GM18861 (cell line): Measurements from ENCODE around the gene IFNAR2.

ENCODE experiments used
- ATAC-seq: cut with Tn5 transposase; IDR thresholded peaks from one replicate; pipeline ENCODE4 v1.9.1; 2021; ENCODE audit not compliant: unreplicated experiment

IFNAR2 gene

GRCh38 chr21:33229784-33230544, at the start of gene IFNAR2:
Gene IFNAR2 (plus strand): TSS chr21:33229938. CDS start chr21:33241923, 11,985 bp downstream.
- ATAC-seq, result peak; percentile 45

GRCh38 chr21:33185852-33186251, 43.9 kb upstream of the IFNAR2 start:
- ATAC-seq, result no peak

- ATAC-seq, result no peak
Measured at GRCh38 chr21:33187276-33187675, 42.5 kb upstream of the IFNAR2 start.

GRCh38 chr21:33189237-33189636, 40.5 kb upstream of the IFNAR2 start:
- no peak for ATAC-seq

- ATAC-seq, result no peak
Measured at GRCh38 chr21:33189824-33190223, 39.9 kb upstream of the IFNAR2 start.

GRCh38 chr21:33196941-33197374, 32.8 kb upstream of the IFNAR2 start:
- no peak for ATAC-seq

- no peak for ATAC-seq
Measured at GRCh38 chr21:33197496-33197895, 32.2 kb upstream of the IFNAR2 start.

GRCh38 chr21:33198346-33199099, 31.2 kb upstream of the IFNAR2 start:
- ATAC-seq, result no peak

- no peak for ATAC-seq
Measured at GRCh38 chr21:33199100-33199464, 30.7 kb upstream of the IFNAR2 start.

- ATAC-seq, result peak; percentile 55
Measured at GRCh38 chr21:33199516-33200217, 30.1 kb upstream of the IFNAR2 start.

- no peak for ATAC-seq
Measured at GRCh38 chr21:33201956-33202355, 27.8 kb upstream of the IFNAR2 start.

- ATAC-seq, result no peak
Measured at GRCh38 chr21:33202464-33203363, 27.0 kb upstream of the IFNAR2 start.

GRCh38 chr21:33203371-33203724, 26.4 kb upstream of the IFNAR2 start:
- ATAC-seq, result no peak

- no peak for ATAC-seq
Measured at GRCh38 chr21:33205476-33205875, 24.3 kb upstream of the IFNAR2 start.

- no peak for ATAC-seq
Measured at GRCh38 chr21:33206771-33207281, 22.9 kb upstream of the IFNAR2 start.

GRCh38 chr21:33207449-33208149, 22.1 kb upstream of the IFNAR2 start:
- no peak for ATAC-seq

GRCh38 chr21:33208534-33208933, 21.2 kb upstream of the IFNAR2 start:
- ATAC-seq, result no peak

GRCh38 chr21:33211305-33211704, 18.4 kb upstream of the IFNAR2 start:
- no peak for ATAC-seq

- no peak for ATAC-seq
Measured at GRCh38 chr21:33211732-33212131, 18.0 kb upstream of the IFNAR2 start.
